ENCODE data around the gene MLLT10.
A peak's percentile ranks its signal among the peaks of the same experiment; 100 is the strongest.

Gene MLLT10

DNA sequence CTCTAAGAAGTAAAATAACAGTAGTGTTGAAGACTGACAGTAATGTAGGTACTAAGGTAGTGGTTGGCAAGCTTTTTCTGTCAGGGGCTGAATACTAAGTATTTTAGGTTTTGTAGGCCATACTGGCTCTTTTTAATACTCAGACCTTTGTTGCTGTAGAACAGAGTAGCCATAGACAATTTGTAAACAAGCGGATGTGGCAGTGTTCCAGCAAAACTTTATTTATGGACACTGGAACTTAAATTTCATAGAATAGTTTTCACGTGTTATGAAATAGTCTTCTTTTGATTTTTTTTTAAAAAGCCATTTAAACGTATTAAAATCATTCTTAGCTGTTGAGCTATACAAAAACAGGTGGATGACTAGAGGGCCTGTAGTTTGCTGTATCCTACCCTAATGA is 121.2 kb downstream of the MLLT10 start:
- no peak for DNase-seq

DNA sequence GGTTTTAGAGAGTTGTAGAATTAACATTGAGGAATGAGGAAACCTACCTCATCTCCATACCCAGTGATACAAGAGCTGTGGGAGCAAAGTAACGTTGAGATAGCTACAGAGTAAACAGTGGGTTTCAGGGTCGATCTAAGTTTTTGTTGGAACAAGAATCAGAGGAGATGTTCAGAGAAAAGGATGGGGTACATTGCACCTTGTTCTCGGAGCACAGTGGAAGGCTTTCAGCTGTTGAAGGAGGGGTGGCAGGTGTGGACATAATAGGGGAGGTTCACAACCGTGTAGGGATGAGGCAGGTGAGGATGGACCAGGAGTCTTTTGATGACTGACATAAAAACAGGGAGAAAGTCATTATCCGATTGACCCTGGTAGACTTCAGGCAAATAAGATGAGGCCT is 121.7 kb downstream of the MLLT10 start:
- no peak for DNase-seq

DNA sequence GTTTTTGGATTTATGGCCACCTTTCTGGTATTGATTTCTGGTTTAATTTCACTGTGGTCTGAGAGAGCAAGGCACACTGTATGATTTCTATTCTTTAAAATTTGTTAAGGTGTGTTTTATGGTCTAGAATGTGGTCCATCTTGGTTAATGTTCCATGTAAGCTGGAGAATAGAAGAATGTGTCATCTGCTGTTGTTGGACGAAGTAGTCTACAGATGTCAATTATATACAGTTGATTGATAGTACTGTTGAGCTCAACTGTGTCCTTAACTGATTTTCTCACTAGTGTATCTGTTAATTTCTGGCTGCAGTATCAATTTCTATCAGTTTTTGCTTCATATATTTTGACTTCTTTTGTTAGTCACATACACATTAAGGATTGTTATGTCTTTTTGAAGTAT is 127.1 kb downstream of the MLLT10 start:
- DNase-seq, result no peak

DNA sequence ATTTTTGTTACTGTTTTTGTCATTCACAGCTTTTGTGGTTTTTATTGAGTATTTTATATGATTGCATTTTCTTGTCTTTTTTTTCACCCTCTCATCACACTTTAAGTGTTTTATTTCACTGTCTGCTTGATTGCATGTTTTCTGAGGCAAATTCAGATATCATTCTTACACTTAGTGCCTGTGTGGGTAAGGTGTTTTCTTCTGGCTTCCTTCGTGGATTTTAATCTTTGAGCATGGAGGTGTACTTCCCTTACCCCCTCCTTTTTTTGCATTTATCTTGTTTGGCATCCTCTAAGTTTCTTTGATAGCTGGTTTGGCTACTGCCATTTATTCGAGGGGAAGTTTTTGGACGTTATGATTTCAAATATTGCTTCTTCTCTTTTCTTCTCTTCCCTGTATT is 127.9 kb downstream of the MLLT10 start:
- no peak for DNase-seq

DNA sequence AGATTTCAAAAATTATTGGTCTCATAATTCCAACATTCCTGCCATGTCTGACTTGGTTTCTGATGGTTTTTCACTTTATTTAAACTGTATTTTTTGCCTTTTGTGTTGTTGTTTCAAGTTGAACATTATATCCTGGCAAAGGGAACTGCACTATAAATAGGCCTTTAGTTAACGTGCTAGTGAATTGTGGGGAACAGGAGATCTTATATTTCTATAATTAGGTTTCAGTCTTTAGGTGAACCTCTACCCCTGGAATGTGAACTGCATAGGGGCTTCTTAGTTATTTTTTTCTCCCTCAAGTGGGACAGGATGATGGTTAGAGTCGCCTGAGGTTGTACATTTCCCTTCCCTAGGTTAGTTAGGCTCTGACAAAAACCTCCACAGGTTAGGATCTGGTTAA is 128.6 kb downstream of the MLLT10 start:
- no peak for DNase-seq

DNA sequence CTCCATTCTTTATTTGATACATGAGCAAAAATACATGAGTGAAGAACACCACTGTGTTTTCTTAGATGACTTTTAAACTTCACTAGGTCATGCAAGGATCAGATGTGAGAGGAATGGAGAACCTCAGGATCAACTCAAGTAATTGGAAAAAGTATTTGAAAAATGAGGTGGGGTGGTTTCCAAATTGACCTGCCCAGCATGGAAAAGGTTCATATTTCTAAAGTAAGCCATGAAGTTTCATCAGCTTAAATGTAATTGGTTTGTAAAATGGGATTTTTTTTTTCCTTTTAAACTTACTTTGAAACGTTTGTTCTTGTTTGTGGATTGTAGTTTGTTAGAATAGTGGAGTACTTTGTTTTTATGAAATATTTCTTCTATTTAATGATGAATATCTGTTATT is 134.8 kb downstream of the MLLT10 start:
- DNase-seq, result no peak

DNA sequence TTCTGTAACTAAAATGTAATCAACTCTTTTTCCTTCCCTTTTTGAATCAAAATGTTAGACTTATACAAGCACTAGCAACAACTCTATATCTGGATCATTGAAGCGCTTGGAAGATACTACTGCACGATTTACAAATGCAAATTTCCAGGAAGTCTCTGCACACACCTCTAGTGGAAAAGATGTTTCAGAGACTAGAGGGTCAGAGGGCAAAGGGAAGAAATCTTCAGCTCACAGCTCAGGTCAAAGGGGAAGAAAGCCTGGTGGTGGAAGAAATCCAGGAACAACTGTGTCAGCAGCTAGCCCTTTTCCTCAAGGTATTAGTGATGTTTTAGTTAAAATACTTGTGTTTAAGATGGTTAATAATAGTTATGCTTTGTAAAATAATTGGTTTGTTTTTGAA is 136.4 kb downstream of the MLLT10 start:
- DNase-seq, result no peak

DNA sequence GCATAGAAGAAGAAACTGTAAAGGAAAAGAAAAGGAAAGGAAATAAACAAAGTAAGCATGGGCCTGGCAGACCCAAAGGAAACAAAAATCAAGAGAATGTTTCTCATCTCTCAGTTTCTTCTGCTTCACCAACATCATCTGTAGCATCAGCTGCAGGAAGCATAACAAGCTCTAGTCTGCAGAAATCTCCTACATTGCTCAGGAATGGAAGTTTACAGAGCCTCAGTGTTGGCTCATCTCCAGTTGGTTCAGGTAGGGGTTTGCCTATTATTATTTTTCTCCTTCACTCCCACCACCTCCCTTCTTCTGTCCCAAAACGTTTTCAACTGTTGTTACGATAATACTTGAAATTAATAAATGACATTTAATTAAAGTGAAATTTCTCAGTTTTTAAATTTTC is 139.6 kb downstream of the MLLT10 start:
- no peak for DNase-seq

DNA sequence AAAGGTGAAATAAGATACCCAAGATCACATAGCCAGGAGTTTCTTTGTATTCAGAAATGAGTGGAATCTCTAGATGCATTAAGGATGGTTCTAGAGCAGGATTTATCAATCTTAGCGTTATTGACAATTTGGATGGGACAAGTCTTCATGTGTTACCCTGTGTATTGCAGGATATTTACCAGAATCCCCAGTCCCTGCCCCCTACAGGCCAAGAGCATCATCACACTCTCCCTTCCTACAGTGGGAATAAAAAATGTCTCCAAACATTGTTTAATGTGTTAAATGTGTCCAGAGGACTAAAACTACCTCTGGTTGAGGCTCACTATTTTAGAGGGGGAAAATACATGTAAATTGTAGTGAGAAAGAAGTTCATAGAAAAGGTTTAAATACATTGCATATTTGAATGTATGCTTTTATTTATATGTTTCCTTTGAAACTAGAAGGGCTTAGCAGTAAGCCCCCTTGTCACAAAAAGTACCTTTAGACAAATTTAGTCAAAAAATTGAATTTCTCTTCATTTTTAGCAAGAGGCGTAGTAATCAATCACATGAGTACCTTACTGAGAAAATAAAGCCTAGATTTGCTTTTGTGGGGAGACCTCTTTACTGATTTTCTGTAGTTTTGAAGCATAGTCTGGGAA is 141.2 kb downstream of the MLLT10 start:
- DNase-seq, result peak; percentile 4 to 10

DNA sequence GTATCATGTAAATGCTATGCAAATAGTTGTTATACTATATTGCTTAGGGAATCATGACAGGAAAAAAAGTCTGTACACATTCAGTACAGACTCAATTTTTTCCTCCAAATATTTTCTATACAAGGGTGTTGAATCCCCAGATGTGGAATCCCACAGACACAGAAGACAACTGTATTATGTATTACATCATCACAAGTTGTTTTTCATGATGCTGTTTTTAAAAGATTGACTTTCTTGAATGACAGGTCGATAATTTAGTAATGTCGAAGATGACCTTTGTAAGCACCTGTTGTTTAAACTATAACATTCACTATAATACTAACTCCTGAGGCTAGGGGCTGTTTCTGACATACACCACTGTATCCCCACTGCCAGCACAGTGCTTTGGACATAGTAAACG is 143.5 kb downstream of the MLLT10 start:
- no peak for DNase-seq

DNA sequence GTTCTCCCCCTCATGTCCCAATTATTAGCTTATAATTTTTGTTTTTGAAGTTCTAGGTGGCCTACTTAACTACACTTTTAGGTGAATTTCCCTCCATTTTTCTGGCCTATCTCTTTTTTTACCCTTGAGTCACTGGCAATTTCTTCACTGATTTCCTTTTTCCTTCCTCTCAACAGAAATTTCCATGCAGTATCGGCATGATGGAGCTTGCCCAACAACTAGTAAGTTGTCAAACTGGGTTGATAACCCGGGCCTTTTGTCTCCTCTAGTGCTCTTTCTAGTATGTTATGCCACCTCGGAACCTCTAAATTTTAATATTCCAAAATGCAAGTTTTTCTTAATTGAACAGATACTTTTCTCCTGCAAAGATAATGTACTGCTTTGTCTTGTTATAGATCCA is 147.1 kb downstream of the MLLT10 start:
- no peak for DNase-seq

DNA sequence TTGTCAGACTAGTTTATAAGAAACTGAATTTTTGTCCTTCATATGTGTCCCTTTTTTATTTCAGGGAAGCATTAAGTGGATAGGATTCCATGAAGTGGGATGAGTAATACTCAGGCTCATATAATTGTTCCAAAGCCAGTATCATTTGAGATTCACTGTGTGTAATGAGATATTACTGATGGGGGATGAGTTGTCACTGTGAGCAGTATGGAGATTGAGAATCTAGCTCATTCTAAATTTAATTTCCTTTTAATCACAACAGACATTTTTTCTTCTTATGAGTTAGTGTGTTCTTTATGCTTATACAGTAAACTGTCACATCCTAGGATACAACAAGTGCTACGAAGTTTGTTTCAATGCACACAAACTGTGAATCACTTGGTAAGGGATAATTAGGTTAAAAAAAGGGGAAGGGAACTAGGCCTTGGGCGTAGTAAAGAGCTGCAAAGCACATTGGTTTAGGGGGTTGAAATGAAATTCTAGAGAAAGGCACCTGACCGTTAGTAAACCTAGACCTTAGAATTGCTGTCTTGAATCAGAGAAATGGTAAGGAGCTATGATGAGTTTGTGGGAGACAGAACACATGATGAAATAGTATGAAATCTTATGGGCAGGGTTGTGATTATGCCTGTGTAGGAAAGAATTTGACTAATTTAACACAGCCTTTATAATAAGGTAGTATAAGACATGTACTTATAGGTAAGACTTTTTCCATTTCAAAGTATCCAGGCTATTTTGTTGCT is 153.4 kb downstream of the MLLT10 start:
- DNase-seq, result no peak

DNA sequence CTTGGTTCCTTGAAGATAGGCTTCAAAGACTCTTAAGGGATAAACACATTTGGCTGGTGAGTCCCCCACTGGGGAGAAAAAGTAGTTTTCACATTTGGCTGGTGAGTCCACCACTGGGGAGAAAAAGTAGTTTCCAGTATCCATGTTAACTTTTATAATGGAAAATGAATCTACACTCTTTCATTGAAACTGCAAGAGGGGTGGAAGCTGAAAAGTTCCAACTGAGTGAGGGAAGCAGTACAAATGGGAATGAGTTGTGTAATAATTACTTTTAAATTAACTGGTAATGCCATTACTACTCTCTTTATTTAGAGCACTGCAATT is 153.9 kb downstream of the MLLT10 start:
- DNase-seq, result no peak

DNA sequence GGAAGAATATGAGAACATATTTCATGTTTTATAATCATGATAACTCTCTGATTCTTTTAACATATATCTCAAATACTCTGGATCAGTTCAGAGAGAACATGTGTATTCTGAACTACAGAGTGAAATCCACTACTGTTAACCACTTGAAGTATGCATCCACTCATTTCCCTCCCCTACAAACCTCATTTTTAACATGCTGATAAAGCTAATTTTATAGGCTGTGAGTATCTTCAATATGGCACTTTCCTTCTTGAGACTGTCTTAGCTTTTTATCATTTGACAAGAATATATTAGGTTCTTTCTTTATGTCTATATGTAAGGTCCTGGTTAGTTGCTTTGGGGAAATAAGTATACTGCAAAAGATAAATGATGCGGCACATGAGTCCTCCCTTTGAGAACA is 154.8 kb downstream of the MLLT10 start:
- no peak for DNase-seq

DNA sequence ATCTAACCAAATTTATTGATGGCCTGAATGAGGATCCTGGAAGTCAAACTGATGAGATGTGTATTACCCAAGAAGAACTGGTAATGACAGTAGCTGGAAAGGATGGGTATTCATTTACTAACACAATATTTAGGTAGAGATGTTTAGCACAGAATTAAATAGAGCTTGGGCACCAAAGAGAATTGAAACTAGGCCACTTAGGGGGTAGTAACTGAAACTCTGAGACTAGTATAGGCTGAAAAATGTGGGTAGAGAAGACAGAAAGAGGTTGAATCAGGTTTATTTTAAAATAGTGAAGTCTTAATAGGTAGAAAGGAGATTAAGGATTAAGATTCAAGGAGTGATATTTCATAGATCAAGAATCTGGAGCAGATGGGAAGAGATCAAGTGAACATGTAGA is 155.8 kb downstream of the MLLT10 start:
- DNase-seq, result no peak

DNA sequence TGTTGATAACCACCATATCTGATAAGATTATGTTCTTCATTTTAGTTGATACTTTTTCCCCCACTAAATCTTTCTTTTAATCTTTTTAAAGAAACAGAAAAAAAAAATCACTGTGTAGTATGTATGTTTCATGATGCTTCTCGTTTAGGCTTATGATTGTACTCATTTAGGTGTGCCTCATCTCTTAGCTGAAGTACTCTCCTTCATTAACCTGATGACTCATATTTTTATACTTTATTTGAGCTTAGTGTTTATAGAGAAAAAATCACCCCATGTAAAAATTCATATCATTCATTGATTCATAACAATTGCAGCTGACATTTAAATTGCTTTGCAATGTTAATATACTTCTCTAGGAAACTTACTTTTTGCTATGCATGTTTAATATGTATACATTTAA is 158.9 kb downstream of the MLLT10 start:
- DNase-seq, result no peak

DNA sequence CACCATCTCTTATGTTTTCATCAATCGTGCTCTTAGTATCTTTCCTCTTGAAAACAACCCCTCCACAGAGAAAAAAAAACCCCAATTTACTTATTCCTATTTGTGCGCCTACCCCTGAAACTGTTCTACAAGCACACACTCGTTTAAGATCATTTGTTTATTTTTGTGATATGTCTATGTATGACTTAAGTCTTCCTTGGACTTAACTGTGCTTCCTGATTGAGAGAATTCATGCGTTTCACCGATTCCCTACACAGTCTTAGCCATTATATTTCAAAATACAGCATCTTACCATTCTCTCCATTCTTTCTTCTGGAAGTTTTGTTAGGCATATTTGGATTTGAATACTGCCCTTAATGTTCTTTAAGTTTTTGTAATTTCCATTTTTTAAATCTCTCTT is 159.4 kb downstream of the MLLT10 start:
- DNase-seq, result no peak

DNA sequence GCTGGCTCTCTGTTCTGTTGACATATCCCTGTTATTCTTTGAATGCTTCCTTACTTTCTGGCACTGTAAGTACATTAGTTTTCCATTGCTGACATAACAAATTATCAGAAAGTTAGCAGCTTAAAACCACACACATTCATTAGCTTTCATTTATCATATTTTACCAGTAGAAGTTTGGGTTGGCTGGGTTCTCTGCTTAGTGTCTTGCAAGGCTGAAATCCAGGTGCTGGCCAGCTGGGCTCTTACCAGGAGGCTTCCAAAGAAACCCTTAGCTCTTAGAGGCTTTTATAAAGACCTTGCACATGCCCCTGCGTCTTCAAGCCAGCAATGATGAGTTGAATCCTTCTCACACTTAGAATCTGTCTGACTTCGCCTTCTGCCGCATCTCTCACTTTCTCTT is 160.6 kb downstream of the MLLT10 start:
- DNase-seq, result no peak

DNA sequence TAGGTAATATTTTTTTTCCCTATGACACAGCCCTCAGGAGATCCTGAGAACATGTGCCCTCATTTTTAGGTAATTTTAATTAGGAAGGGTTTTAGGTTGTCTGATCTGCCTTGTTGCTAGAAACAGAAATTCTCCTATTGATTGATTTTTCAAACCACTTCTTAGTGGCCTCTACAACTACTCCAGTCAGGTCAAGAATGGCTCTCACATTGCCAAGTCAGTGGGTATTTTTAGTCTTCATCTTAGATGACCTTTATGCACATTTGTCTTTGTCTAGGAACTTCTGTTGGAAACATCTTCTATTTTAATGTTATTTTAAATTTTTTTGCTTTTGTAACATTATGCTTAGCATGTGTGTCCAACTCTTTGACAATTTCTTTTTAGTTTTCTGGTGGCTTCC is 162.3 kb downstream of the MLLT10 start:
- DNase-seq, result no peak

DNA sequence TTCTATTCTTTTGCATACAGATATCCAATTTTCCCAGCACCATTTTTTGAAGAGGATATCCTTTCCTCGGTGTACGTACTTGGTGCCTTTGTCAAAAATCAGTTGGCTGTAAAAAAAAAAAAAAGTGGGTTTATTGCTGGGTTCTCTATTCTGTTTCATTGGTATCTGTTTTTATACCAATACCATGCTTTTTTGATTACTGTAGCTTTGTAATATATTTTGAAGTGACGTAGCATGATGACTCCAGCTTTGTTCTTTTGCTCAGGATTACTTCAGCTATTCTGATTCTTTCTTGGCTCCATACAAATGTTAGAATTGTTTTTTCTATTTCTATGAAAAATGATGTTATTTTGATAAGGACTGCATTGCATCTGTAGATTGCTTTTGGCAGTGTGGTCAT is 165.5 kb downstream of the MLLT10 start:
- no peak for DNase-seq

DNA sequence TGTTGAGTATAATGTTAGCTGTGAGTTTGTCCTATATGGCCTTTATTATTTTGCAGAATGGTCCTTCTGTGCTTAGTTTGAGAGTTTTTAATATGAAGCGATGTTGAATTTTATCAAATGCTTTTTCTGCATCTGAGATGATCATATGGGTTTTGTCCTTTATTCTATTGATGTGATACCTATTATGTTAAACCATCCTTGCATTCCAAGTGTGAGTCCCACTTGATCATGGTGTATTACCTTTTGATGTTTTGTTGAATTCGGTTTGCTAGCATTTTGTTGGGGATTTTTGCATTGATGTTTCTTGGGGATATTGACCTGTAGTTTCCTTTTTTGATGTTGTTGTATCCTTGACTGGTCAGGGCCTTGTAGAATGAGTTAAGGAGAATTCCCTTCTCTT is 166.4 kb downstream of the MLLT10 start:
- no peak for DNase-seq

DNA sequence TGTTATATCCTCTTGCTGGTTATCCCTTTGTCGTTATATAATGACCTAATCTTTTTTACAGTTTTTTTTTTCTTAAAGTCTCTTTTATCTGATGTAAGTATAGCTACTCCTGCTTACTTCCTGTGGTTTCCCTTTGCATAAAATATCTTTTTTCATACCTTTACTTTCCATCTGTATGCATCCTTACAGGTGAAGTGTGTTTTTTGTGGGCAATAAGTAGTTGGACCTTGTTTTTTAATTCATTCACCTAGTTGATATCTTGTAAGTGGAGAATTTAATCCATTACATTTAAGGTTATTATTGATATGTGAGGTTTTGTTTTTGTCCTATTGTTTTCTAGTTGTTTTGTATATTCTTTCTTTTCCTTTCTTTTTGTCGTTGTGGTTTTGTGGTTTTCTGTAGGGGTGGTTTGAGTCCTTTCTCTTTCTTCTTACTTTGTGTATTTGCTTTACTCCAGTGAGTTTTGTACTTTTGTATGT is 168.6 kb downstream of the MLLT10 start:
- no peak for DNase-seq

DNA sequence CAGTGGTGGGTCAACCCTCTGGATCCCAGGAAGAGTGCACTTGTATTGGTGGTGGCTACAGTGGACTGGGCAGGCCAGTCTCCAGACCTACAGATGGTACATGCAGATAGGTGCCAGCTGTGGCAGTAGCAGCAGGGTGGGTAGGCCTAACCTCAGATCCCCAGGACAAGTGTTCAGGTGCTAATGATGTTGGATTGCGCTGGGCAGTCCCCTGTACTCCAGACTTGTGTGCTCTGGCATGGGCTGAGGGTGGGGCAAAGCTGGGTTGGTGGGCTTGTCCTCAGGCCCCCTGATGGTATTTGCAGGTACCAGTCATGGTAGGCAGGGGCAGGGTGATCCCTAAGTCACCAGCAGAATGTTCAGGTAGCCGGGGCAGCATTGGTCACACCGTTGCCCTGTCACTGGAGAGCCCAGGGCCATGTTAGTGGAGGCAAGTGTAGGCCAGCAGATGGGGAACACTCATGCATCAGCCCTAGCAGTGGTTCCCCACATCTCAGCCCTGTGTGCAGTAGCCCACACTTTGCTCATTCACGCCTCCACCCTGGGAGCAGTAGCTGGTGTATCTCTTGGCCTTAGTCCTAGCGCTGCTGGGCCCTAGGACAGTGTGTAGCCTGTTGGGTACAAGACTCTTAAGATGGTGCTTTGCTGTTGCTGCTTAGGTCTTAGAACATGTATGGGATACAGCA is 171.3 kb downstream of the MLLT10 start:
- no peak for DNase-seq

DNA sequence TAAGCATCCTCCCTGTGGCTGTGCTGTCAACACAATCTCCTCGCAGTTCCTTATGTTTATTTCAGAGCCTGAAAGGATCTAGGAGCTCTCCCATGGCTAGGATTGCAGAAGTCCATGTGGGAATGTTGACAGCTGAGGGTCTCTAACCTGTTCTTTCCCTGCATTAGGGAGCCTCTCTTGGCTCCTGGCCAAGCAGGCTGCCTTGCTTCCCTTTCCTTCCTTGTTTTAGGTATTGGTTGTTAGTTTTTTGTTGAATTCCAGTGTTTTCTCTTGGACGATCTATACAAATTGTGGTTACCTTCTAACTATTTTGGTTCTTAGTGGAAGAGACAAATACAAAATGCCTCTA is 171.8 kb downstream of the MLLT10 start:
- DNase-seq, result no peak

DNA sequence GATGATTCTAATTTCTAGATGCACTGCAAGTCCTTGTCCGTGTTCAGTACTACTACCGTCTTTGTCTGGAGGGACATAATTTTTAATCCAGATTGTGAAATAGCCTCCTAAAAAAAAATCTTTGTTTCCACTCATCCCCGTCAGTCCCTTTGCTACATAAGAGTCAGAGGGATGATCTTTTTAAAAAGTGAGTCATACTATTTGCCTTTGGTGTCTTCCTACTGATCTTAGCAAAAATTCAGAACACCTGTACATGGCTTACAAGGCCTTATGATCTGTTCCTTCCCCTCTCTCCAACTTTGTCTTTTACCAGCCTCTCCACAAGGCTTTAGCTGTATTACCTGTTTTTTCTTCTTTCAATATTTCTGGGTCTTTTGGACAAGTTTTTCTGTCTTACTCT is 173.5 kb downstream of the MLLT10 start:
- DNase-seq, result no peak
